HFFc6 (cell line): ENCODE data around the gene ZNF407. TPM values are rescaled to one million over a fixed set of nuclear protein-coding genes. Genes with fewer than 3 reads are reported as not detected.

ENCODE experiments used
- DNase-seq: peaks from one replicate; pipeline ENCODE4 v3.0.0-alpha.2; 2018
- H3K27ac Mint-ChIP-seq: 2 replicates; pipeline ENCODE4 v1.8.0; 2020; ENCODE audit warnings: mild to moderate bottlenecking, mixed read lengths
- H3K27me3 Mint-ChIP-seq: 2 replicates; pipeline ENCODE4 v1.8.0; 2021; ENCODE audit warnings: mild to moderate bottlenecking, moderate library complexity, mixed read lengths; ENCODE audit not compliant: insufficient read depth
- H3K36me3 Mint-ChIP-seq: 2 replicates; pipeline ENCODE4 v1.8.0; 2021; ENCODE audit warnings: low read depth, mixed read lengths
- H3K4me1 Mint-ChIP-seq: 2 replicates; pipeline ENCODE4 v1.8.0; 2020; ENCODE audit warnings: low read depth, mixed read lengths
- H3K4me3 Mint-ChIP-seq: 2 replicates; pipeline ENCODE4 v1.8.0; 2020; ENCODE audit warnings: mild to moderate bottlenecking, moderate library complexity, mixed read lengths
- H3K9me3 Mint-ChIP-seq: 2 replicates; pipeline ENCODE4 v1.8.0; 2020; ENCODE audit warnings: mild to moderate bottlenecking, mixed read lengths
- total RNA-seq, 6 experiments: library from RNA; stranded (reverse); fragmentation: NEBNext Ultra II Directional; extraction: Animal tissue kit (Norgen Biotek cat#: 25700); gene quantifications; 2 replicates in 1 of 6; 3 replicates in 5 of 6; pipeline ENCODE4 v1.2.3, GENCODE V29; 2021
- TF ChIP-seq, protein P1 (sequence below): fragments of 200-600 bp; sonication (generic); IDR thresholded peaks from 2 replicates; pipeline ENCODE4 v1.5.0; 2021; ENCODE audit warnings: antibody characterized with exemption, mild to moderate bottlenecking

The ZNF407 gene
- total RNA-seq, 6 experiments from 2014 or later = 7.9 to 9.7 (median 9.1) TPM

DNA sequence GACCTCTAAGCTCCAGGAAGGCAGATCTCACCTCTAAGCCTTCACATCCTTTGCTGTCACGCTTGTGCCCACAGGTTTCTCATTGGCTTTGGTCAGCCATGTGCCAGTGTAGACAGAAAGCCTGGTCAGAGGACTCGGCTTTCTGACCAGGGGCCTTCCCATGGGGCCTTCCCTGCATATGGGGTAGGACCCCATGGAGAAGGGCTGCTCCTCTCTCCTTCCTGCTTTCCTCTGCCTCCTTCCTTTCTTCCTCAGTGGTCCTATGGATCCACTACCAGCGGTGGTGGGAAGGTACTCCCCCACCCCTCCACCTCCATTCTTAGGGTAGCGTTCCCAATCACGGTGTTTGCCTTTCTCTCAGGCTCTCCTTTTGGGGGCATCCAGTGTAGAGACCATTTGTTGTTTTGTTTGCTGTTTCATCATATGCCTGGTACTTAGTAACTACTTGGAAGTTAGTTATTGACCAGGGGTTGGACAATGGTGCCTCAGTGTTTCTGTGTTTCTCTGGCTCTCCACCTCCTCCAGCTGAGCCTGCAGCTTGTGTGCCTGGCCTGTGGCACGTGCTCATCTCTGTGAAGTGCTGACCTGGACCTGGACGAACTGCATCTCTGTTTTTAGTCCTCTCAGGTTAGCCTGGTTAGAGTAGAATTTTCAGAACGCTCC is 71.6 kb downstream of the ZNF407 start:
- Mint-ChIP-seq H3K4me3 (no peak overlapping the region), H3K27me3 (no peaks in the 10 kb centered on the region), H3K9me3 (no peaks in the 10 kb centered on the region), H3K4me1 (no peaks in the 10 kb centered on the region), H3K27ac (no peak overlapping the region), H3K36me3 (peaks cover 10% of the 10 kb centered on the region)
- TF ChIP-seq, protein P1, sequence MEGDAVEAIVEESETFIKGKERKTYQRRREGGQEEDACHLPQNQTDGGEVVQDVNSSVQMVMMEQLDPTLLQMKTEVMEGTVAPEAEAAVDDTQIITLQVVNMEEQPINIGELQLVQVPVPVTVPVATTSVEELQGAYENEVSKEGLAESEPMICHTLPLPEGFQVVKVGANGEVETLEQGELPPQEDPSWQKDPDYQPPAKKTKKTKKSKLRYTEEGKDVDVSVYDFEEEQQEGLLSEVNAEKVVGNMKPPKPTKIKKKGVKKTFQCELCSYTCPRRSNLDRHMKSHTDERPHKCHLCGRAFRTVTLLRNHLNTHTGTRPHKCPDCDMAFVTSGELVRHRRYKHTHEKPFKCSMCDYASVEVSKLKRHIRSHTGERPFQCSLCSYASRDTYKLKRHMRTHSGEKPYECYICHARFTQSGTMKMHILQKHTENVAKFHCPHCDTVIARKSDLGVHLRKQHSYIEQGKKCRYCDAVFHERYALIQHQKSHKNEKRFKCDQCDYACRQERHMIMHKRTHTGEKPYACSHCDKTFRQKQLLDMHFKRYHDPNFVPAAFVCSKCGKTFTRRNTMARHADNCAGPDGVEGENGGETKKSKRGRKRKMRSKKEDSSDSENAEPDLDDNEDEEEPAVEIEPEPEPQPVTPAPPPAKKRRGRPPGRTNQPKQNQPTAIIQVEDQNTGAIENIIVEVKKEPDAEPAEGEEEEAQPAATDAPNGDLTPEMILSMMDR = no peak
- no peak for DNase-seq

DNA sequence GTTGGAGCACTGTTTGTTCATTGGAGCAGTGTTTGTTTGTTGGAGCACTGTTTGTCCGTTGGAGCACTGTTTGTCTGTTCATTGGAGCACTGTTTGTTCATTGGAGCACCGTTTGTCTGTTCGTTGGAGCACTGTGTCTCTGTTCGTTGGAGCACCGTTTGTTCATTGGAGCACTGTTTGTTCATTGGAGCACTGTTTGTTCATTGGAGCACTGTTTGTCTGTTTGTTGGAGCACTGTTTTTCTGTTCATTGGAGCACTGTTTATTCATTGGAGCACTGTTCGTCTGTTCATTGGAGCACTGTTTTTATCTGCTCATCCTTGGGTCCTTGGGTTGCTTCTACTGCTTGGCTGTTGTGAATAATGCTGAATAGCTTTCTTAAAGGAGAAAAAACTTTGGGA is 74.7 kb downstream of the ZNF407 start:
- Mint-ChIP-seq H3K9me3 (peaks cover 5% of the 10 kb centered on the region), H3K4me3 (no peak overlapping the region), H3K27ac (no peak overlapping the region), H3K4me1 (peaks cover 6% of the 10 kb centered on the region), H3K36me3 (peaks cover 18% of the 10 kb centered on the region), H3K27me3 (no peaks in the 10 kb centered on the region)
- TF ChIP-seq, protein P1 = no peak
- DNase-seq = no peak

DNA sequence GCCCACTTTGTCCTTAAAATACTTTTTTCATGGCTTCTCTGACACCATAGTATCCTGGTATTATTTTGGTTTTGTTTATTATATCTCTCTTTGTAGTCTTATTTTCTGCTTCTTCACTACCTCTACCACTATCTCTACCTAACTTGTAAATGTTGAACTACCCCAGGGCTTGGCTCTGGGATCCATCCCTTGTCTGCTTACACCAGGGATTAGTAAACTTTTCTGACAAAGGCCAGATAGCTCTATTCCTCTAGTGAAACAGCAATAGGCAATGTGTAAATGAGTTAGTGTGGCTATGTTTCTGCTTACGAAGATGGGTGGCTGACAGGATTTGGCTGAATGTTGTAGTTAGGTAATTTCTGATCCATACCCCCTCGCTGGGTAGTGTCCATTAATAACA is 76.8 kb downstream of the ZNF407 start:
- Mint-ChIP-seq H3K36me3 (peaks cover 34% of the 10 kb centered on the region), H3K27me3 (no peaks in the 10 kb centered on the region), H3K27ac (no peak overlapping the region), H3K4me1 (peaks cover 6% of the 10 kb centered on the region), H3K4me3 (no peak overlapping the region), H3K9me3 (peaks cover 17% of the 10 kb centered on the region)
- DNase-seq = no peak
- TF ChIP-seq, protein P1 = no peak

DNA sequence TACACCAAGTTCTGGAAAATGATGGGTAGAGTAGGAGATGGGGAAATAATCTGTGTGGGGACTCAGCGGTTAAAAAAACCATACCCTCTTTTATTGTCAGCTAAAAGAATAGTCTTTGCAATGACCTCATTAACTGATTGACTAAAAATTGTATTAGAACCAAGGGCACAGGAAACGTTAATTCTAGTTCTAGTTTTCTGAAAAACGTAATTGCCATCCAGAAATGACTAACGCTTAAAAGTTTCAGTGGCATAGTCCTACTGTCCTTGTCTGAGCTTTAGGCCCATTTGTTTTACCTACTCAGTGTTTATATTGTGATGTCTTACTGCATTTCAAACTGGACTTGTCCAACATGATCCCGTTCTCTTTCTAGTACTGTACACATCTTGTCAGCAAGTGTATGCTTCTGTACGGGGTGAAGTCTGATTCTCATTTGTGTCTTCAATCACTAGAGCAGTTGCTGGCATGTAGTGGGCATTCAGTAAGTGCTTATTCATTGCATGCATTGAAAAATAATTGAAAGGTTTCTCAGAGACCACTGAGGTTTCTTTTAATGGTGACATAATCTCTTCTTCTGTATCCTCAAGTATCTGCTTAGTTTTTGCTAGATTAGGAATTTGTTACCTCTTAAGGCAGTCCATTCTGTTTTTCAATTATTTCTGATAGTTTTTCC is 81.5 kb downstream of the ZNF407 start:
- TF ChIP-seq, protein P1 = no peak
- no peak overlapping the region for H3K27ac Mint-ChIP-seq
- H3K9me3 Mint-ChIP-seq = peaks cover 17% of the 10 kb centered on the region
- H3K36me3 Mint-ChIP-seq = peaks cover 30% of the 10 kb centered on the region
- H3K27me3 Mint-ChIP-seq = no peaks in the 10 kb centered on the region
- DNase-seq = no peak
- peaks cover 25% of the 10 kb centered on the region for H3K4me1 Mint-ChIP-seq
- no peak overlapping the region for H3K4me3 Mint-ChIP-seq

DNA sequence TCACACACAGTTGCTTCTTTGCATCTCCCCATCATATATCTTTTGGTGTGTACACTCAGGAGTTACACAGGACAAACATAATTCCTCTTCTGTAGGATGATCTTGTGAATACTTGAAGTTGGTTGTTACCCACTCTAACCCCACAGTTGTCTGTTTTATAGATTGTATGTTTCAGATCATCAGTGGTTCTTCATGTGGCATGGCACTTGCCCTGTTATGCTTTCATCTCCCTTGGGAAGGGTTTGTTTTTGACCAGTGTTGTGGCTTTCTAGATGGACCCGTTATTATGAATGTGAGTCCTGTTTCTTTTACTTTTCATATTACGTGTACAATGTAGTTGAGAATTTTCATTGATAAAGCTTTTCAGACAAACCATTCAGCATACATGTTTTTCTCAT is 82.0 kb downstream of the ZNF407 start:
- H3K4me1 Mint-ChIP-seq = peaks cover 25% of the 10 kb centered on the region
- TF ChIP-seq, protein P1 = no peak
- H3K9me3 Mint-ChIP-seq = peaks cover 17% of the 10 kb centered on the region
- no peak overlapping the region for H3K27ac Mint-ChIP-seq
- no peaks in the 10 kb centered on the region for H3K27me3 Mint-ChIP-seq
- DNase-seq = no peak
- H3K36me3 Mint-ChIP-seq = peaks cover 30% of the 10 kb centered on the region
- no peak overlapping the region for H3K4me3 Mint-ChIP-seq
